ENCODE data around the gene ZMYND12.

Gene ZMYND12

GRCh38 chr1:42392255-42392654 is 63.6 kb downstream of the ZMYND12 start:
- no peak for DNase-seq (ENCODE audit: low spot score)

- DNase-seq (ENCODE audit: low spot score), result no peak
Measured at GRCh38 chr1:42386051-42386450, 69.8 kb downstream of the ZMYND12 start.

DNA sequence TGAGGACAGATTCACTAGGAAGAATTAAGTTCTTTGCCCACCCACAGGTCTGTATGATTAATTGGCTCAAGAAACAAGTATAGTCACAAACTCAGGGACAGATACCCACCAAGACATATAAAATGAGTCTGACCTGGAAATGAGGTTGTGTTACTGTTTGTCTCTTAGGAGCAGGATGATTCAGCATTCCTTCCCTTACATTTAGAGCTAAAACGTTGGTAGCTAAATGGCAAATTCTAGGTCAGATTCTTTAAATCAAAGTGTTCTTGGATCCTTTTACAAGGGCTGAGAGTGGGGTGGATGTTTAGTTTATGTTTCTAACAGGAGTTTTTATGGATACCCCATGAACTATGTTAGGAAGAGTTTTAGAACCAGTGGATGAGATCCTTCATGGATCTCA is 70.5 kb downstream of the ZMYND12 start:
- DNase-seq (ENCODE audit: low spot score), result no peak

DNA sequence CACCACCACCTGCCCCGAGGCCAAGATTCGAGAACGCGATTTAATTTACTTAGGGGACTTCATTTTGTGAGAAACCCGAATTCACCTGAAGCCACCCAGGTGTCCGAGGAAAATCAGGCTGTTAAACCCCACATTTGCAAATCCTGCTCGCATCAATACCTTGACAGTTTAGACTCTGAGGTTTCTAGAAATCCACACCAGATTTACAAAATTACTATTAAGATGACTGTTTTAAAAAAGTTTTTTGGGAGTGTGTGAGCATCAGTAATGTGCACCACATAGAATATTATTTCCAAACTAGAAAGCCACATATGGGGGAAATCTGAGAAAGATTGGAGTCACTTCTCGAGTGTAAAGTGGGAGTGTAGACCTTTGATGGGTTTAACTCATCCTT is 74.5 kb downstream of the ZMYND12 start:
- no peak for DNase-seq (ENCODE audit: low spot score)

DNA sequence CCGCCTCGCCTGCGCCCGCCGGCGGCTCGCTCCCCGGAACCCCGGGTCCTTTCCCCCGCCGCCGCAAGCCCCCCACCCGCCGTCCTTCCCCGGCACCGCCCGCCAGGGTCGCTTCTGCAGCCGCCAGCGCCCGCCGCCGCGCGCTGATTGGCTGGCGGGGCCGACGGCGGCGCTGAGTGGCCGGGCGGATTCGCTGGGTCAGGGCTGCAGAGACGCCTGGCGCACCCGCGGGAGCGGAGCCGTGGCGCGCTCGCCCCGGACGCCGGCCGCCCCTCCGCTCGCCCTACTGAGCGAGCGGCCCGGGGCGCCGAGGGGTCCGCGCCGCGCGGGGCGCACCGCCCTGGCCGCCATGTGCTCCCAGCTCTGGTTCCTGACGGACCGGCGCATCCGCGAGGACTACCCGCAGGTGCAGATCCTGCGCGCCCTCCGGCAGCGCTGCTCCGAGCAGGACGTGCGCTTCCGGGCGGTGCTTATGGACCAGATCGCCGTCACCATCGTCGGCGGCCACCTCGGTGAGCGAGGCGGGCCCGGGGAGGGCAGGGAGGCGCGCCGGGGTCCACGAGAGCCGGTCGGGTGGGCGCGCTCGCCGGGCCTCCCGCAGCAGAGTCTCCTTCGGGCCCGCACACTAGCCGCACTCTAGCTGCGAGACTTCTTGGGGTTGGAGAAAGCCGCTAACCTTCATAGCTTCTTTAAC is 75.1 kb downstream of the ZMYND12 start, which contains the start of gene RIMKLA:
TSS of gene RIMKLA (plus strand) at position 207 of the 694 bp plus-strand sequence. CDS start at position 350, 143 bp downstream.
- no peak for DNase-seq (ENCODE audit: low spot score)

All from COLO829 (cell line).